Endothelial cell of umbilical vein (primary cell): Measurements from ENCODE around the gene NR1H2. TPM values are rescaled to one million over a fixed set of nuclear protein-coding genes. Genes with fewer than 3 reads are reported as not detected.

Experiments used
- BruUV-seq: library from RNA; stranded (reverse); fragments of 400-500 nt; replicated peaks from 2 replicates; lab custom pipeline; 2021; lab: Mats Ljungman, UMichigan
- CTCF ChIA-PET: fragments of 300-600, 350-600 bp; sonication (Branson Sonifier 250); formaldehyde crosslinking; loops from one replicate; lab custom pipeline; 2021; ENCODE audit warnings: antibody characterized with exemption, inconsistent platforms; lab: Charles Lee
- POLR2A ChIA-PET: fragments of 300-600, 350-600 bp; sonication (Branson Sonifier 250); formaldehyde crosslinking; loops from one replicate; lab custom pipeline; 2021; ENCODE audit warnings: antibody characterized with exemption, inconsistent platforms; lab: Charles Lee
- DNase-seq: peaks from one replicate; pipeline ENCODE4 v3.0.0-alpha.2; 2011; ENCODE audit warnings: low read depth, low spot score
- FAIRE-seq: peaks from 2 replicates; lab custom pipeline; 2011; peaks lifted over from hg19 to GRCh38; lab: Jason Lieb, UNC
- H2AFZ ChIP-seq: 2 replicates; pipeline ENCODE4 v1.6.0; 2012; ENCODE audit warnings: low read depth, low read length, control low read depth, inconsistent platforms
- H3K27ac ChIP-seq: 2 replicates; pipeline ENCODE4 v1.5.1; 2011; ENCODE audit warnings: low read depth, mild to moderate bottlenecking, control low read depth, low read length, moderate library complexity; ENCODE audit not compliant: insufficient read depth
- H3K27me3 ChIP-seq, 2 experiments: 2 replicates each; pipeline versions ENCODE4 v1.6.0 to v1.6.1; 2011; ENCODE audit warnings: low read length in 2 of 2, mixed read lengths in 1 of 2; ENCODE audit not compliant: control insufficient read depth in 2 of 2, insufficient read depth in 2 of 2
- H3K36me3 ChIP-seq, 2 experiments: 2 replicates in 1 of 2; 3 replicates in 1 of 2; pipeline ENCODE4 v1.5.1; 2011; ENCODE audit warnings: low read length in 2 of 2, mild to moderate bottlenecking in 1 of 2, moderate library complexity in 1 of 2; ENCODE audit not compliant: control insufficient read depth in 2 of 2, insufficient read depth in 2 of 2; ENCODE audit errors: extremely low read depth in 1 of 2
- H3K4me1 ChIP-seq: 3 replicates; pipeline ENCODE4 v1.5.1; 2011; ENCODE audit warnings: mild to moderate bottlenecking, low read length; ENCODE audit not compliant: control insufficient read depth, insufficient read depth; ENCODE audit errors: extremely low read depth
- H3K4me2 ChIP-seq: 2 replicates; pipeline ENCODE4 v1.6.1; 2011; ENCODE audit warnings: low read length, control low read depth, mixed read lengths; ENCODE audit not compliant: insufficient read depth
- H3K4me3 ChIP-seq, 3 experiments: fragments of 200-600 bp in 1 of 3; sonication (generic), shearing (Covaris generic) in 1 of 3; replicated peaks in 1 of 3; 2 replicates each; pipeline ENCODE4 v1.5.1; 2011 to 2016; ENCODE audit warnings: control low read depth in 3 of 3, low read length in 3 of 3, mild to moderate bottlenecking in 2 of 3, inconsistent platforms in 1 of 3, low read depth in 1 of 3, moderate library complexity in 1 of 3; ENCODE audit not compliant: insufficient read depth in 1 of 3
- H3K79me2 ChIP-seq: 2 replicates; pipeline ENCODE4 v1.6.0; 2012; ENCODE audit warnings: low read length, inconsistent platforms; ENCODE audit not compliant: control insufficient read depth, insufficient read depth
- H3K9ac ChIP-seq: replicated peaks from 2 replicates; pipeline ENCODE3; 2011; ENCODE audit warnings: low read length, control low read depth; ENCODE audit not compliant: insufficient read depth; ENCODE audit errors: extremely low read depth
- H3K9me1 ChIP-seq: replicated peaks from 3 replicates; pipeline ENCODE4 v1.6.0; 2011; ENCODE audit warnings: mild to moderate bottlenecking, low read length; ENCODE audit not compliant: control insufficient read depth, insufficient read depth; ENCODE audit errors: extremely low read depth
- H3K9me3 ChIP-seq: replicated peaks from 2 replicates; pipeline ENCODE4 v1.5.1; 2012; ENCODE audit warnings: low read length, inconsistent platforms; ENCODE audit not compliant: control insufficient read depth, insufficient read depth
- H4K20me1 ChIP-seq: replicated peaks from 2 replicates; pipeline ENCODE3; 2011; ENCODE audit warnings: mild to moderate bottlenecking, low read length; ENCODE audit not compliant: control insufficient read depth, insufficient read depth; ENCODE audit errors: extremely low read depth
- CTCF ChIP-seq, 2 donors: IDR thresholded peaks; 1 replicate in 1 of 2; 2 replicates in 1 of 2; pipeline ENCODE4 v1.5.1; 2011; ENCODE audit warnings: low read length in 2 of 2, mild to moderate bottlenecking in 2 of 2, moderate library complexity in 2 of 2, control low read depth in 1 of 2, inconsistent platforms in 1 of 2, low read depth in 1 of 2; ENCODE audit not compliant: insufficient read depth in 1 of 2; ENCODE audit errors: extremely low read depth in 1 of 2
- EZH2 ChIP-seq: IDR thresholded peaks from 2 replicates; pipeline ENCODE4 v1.6.1; 2012; ENCODE audit warnings: borderline replicate concordance, low read depth, mild to moderate bottlenecking, moderate library complexity, low read length, inconsistent platforms; ENCODE audit not compliant: severe bottlenecking
- FOS ChIP-seq: IDR thresholded peaks from 2 replicates; pipeline ENCODE4 v1.6.1; 2011; ENCODE audit warnings: mild to moderate bottlenecking, low read length, moderate library complexity, borderline replicate concordance; ENCODE audit not compliant: insufficient read depth
- GATA2 ChIP-seq: IDR thresholded peaks from 2 replicates; pipeline ENCODE4 v1.7.0; 2011; ENCODE audit warnings: low read depth, mild to moderate bottlenecking, moderate library complexity, mixed read lengths, low read length; ENCODE audit not compliant: insufficient read length, insufficient read depth
- JUN ChIP-seq: IDR thresholded peaks from 2 replicates; pipeline ENCODE4 v1.6.1; 2011; ENCODE audit warnings: borderline replicate concordance, low read depth; ENCODE audit not compliant: insufficient read length, insufficient read depth
- MAX ChIP-seq: IDR thresholded peaks from 2 replicates; pipeline ENCODE4 v1.6.1; 2011; ENCODE audit not compliant: insufficient read depth, insufficient read length
- MYC ChIP-seq: IDR thresholded peaks from one replicate; pipeline ENCODE4 v1.6.1; 2011; ENCODE audit warnings: mild to moderate bottlenecking, low read depth, low read length
- POLR2A ChIP-seq: IDR thresholded peaks from 2 replicates; pipeline ENCODE4 v1.6.1; 2012; ENCODE audit warnings: low read depth, mild to moderate bottlenecking, control low read depth, low read length
- POLR2AphosphoS5 ChIP-seq: IDR thresholded peaks from 2 replicates; pipeline ENCODE4 v1.6.1; 2012; ENCODE audit warnings: low read depth, mild to moderate bottlenecking, control low read depth, low read length, moderate library complexity; ENCODE audit not compliant: insufficient read depth
- dilution Hi-C: fragments of 300-500 bp; cut with MboI; formaldehyde crosslinking; loops from one replicate; pipeline ENCODE4 v1.15.0; 2019; ENCODE audit warnings: low sequenced_read_pairs; ENCODE audit not compliant: extremely low pct_ligation_motif_present
- intact Hi-C: fragments of 100-400 bp; cut with micrococcal nuclease; formaldehyde crosslinking; loops from one replicate; pipeline ENCODE4 v1.10.0; 2022
- polyA plus RNA-seq, 4 experiments: library from polyadenylated mRNA; depleted of rRNA in 3 of 4; stranded (reverse) in 3 of 4; unstranded in 1 of 4; fragments of >200 nt; gene quantifications; 2 replicates each; pipeline versions ENCODE4 v1.2.1 to v1.2.3, GENCODE V29; 2011 to 2012; ENCODE audit warnings: missing spikeins in 1 of 4
- total RNA-seq: library from RNA; stranded (reverse); gene quantifications from 2 replicates; pipeline ENCODE4 v1.2.3, GENCODE V29; 2021

NR1H2 gene
- total and polyA plus RNA-seq, 2 donors (not counting 3 experiments of a cell fraction or from before 2014, with no cell fraction given) = 46.7 to 48.4 TPM

GRCh38 chr19:50394017-50394416 lies 17.8 kb downstream of the NR1H2 start:
- POLR2A ChIA-PET = no interaction called here
- Histone ChIP-seq H3K79me2 (peaks cover 16% of the 10 kb centered on the region), H3K27me3 (no peaks in the 10 kb centered on the region), H3K4me1 (no peaks in the 10 kb centered on the region), H3K36me3 (no peaks in the 10 kb centered on the region), H3K9ac (no peak overlapping the region), H3K9me3 (no peaks in the 10 kb centered on the region), H4K20me1 (no peaks in the 10 kb centered on the region), H3K9me1 (no peaks in the 10 kb centered on the region), H3K27ac (no peak overlapping the region), H3K4me2 (no peak overlapping the region), H3K4me3 (no peak overlapping the region), H2AFZ (no peak overlapping the region)
- intact Hi-C loops = no loop called here
- CTCF ChIA-PET = no interaction called here
- dilution Hi-C loops = no loop called here
- FAIRE-seq (no peak), DNase-seq (no peak)
- TF ChIP-seq GATA2 (no peak), POLR2A (no peak), POLR2AphosphoS5 (no peak), MYC (no peak), CTCF (IDR thresholded peaks at IDR 0.05; ENCODE audit: extremely low read depth in 1 of 2, insufficient read depth in 1 of 2, low read depth in 1 of 2, low read length in 2 of 2) (no peak), MAX (no peak), JUN (no peak), EZH2 (no peak), FOS (no peak)
- no TSS peak for BruUV-seq
